Measurements from ENCODE around the gene SAP30L. TPM values are rescaled to one million over a fixed set of nuclear protein-coding genes. Genes with fewer than 3 reads are reported as not detected.

Gene SAP30L
- total and polyA plus RNA-seq, 10 donors, result 17.4 to 43.5 (median 34.0) TPM

DNA sequence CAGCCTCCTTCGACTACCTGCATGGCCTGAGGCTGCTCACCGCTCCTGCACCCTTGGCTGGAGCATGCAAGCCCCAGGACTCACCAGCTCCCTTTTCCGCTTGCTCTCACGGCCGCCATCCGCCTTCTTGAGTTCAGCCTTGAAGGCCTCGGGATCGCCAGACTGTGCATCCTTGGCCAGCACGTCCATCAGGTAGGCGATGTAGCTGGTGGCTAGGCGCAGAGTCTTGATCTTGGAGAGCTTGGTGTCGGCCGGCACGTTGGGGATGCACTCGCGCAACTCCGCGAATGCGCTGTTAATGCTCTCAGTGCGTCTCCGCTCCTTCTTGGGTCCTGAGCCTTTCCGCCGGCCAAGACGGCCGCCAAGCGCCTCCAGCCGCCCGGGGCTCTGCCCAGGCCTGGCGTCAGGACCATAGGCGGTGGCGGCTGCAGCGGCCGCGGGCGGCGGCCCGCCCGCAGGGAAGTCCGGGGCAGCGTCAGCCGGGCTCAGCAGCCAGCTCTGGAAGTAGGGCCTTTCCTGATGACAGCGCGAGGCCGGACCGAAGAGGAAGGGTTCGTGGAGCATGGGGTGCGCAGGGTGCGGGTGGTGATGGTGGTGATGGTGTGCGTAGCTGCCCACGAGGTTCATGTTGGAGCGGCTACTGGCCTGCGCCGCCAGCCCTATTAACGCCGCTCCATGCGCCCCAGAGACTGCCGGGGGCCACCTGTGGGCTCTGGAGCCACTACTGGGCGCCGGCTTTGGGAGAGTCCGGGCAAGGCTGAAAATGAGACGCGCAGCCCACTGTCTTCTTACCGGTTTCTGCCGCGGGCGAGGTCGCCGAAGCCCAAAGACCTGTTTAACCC lies 31.8 kb downstream of the SAP30L start:
- peak overlapping the region; percentile 10 to 57 (median 18) for H3K4me3 ChIP-seq
- intact Hi-C loops (cut with DNase I; ENCODE audit: low total_unique reads), result no loop called here
- no peaks in the 10 kb centered on the region for H3K36me3 ChIP-seq
- TF ChIP-seq POLR2A (IDR thresholded peaks at IDR 0.05) (no peak), CTCF (IDR thresholded peaks at IDR 0.05 in 8 of 11, conservative IDR thresholded peaks at IDR 0.05 in 3 of 11) (no peak), POLR2AphosphoS5 (IDR thresholded peaks at IDR 0.05) (peak in 2 of 3 donors; percentile 7 to 18)
- no peak for DNase-seq
- H3K4me1 ChIP-seq, result peaks cover 35 to 87% (median 75%) of the 10 kb centered on the region in 6 donors
- WGBS, 5 donors, result 1 to 11% (median 4%) methylated on average over 16 to 68 of the region's 68 CpGs
- H3K27me3 ChIP-seq (replicated peaks in 1 of 7), result peaks cover 35 to 100% (median 100%) of the 10 kb centered on the region in 7 donors
- no peaks in the 10 kb centered on the region for H3K9me3 ChIP-seq
- H3K27ac ChIP-seq, result no peak overlapping the region

GRCh38 chr5:154478224-154478565 lies 32.4 kb downstream of the SAP30L start, which contains the start of gene HAND1:
TSS of gene HAND1 (minus strand) at chr5:154478227. CDS start at chr5:154478008, 219 bp downstream.
- no peak for DNase-seq
- H3K27ac ChIP-seq, result no peak within 1 kb of the TSS
- no peaks in the 10 kb centered on the region for H3K9me3 ChIP-seq
- no peaks in the 10 kb centered on the region for H3K36me3 ChIP-seq
- H3K27me3 ChIP-seq (replicated peaks in 1 of 7), result peaks cover 39 to 100% (median 100%) of the 10 kb centered on the region in 7 donors
- no peak for TF ChIP-seq CTCF (IDR thresholded peaks at IDR 0.05 in 8 of 11, conservative IDR thresholded peaks at IDR 0.05 in 3 of 11)
- TF ChIP-seq POLR2AphosphoS5 (IDR thresholded peaks at IDR 0.05), result no peak
- no peak for TF ChIP-seq POLR2A (IDR thresholded peaks at IDR 0.05)
- intact Hi-C loops (cut with DNase I; ENCODE audit: low total_unique reads), result no loop called here
- peaks cover 35 to 86% (median 77%) of the 10 kb centered on the region in 6 donors for H3K4me1 ChIP-seq
- H3K4me3 ChIP-seq, result peak within 1 kb of the TSS; percentile 10 to 57 (median 18)
- WGBS, 5 donors, result 1 to 7% (median 4%) methylated on average over 10 to 20 of the region's 20 CpGs

- peak overlapping the region in 2 of 8 donors; percentile 18 to 57 for H3K4me3 ChIP-seq
- 5 to 13% (median 9%) methylated on average over 7 to 27 of the region's 27 CpGs for WGBS, 5 donors
- no peak for TF ChIP-seq POLR2A (IDR thresholded peaks at IDR 0.05)
- H3K36me3 ChIP-seq, result no peaks in the 10 kb centered on the region
- H3K27me3 ChIP-seq (replicated peaks in 1 of 7), result peaks cover 43 to 100% (median 100%) of the 10 kb centered on the region in 7 donors
- intact Hi-C loops (cut with DNase I; ENCODE audit: low total_unique reads), result no loop called here
- H3K4me1 ChIP-seq, result peaks cover 29 to 86% (median 71%) of the 10 kb centered on the region in 6 donors
- H3K9me3 ChIP-seq, result no peaks in the 10 kb centered on the region
- H3K27ac ChIP-seq, result no peak overlapping the region
- DNase-seq, result no peak
These were observed 33.0 kb downstream of the SAP30L start for GRCh38 chr5:154478752-154479159.

GRCh38 chr5:154479160-154479943 lies 33.6 kb downstream of the SAP30L start:
- peaks cover 28 to 85% (median 66%) of the 10 kb centered on the region in 6 donors for H3K4me1 ChIP-seq
- H3K27me3 ChIP-seq (replicated peaks in 1 of 7), result peaks cover 40 to 100% (median 100%) of the 10 kb centered on the region in 7 donors
- peak overlapping the region in 1 of 8 donors; percentile 57 for H3K4me3 ChIP-seq
- H3K9me3 ChIP-seq, result no peaks in the 10 kb centered on the region
- peak; percentile 66 for DNase-seq
- intact Hi-C loops (cut with DNase I; ENCODE audit: low total_unique reads), result no loop called here
- no peaks in the 10 kb centered on the region for H3K36me3 ChIP-seq
- H3K27ac ChIP-seq, result no peak overlapping the region
- 3 to 9% (median 5%) methylated on average over 31 to 44 of the region's 44 CpGs for WGBS, 5 donors
- no peak for TF ChIP-seq POLR2A (IDR thresholded peaks at IDR 0.05)
- no peak for TF ChIP-seq CTCF (IDR thresholded peaks at IDR 0.05 in 8 of 11, conservative IDR thresholded peaks at IDR 0.05 in 3 of 11)
- TF ChIP-seq POLR2AphosphoS5 (IDR thresholded peaks at IDR 0.05), result no peak
